Activated gamma-delta T cell treated with anti-CD3 and anti-CD28 coated beads, Interleukin-2, amount 50 U/mL, for 16 hours (primary cell): ENCODE results near the gene USP47.

Source experiments
- DNase-seq: peaks from one replicate; pipeline ENCODE4 v3.0.0-alpha.2; 2020; ENCODE audit warnings: low read depth

USP47 gene

GRCh38 chr11:12001186-12001585 is 159.4 kb downstream of the USP47 start:
- DNase-seq, result no peak

GRCh38 chr11:12003336-12003735 is 161.6 kb downstream of the USP47 start:
- DNase-seq, result no peak

GRCh38 chr11:12003815-12004214 is 162.0 kb downstream of the USP47 start:
- DNase-seq, result no peak

- no peak for DNase-seq
Observed at GRCh38 chr11:12005061-12005460, 163.3 kb downstream of the USP47 start.

- no peak for DNase-seq
Observed at GRCh38 chr11:12005476-12005875, 163.7 kb downstream of the USP47 start.

GRCh38 chr11:12006552-12007229 is 164.9 kb downstream of the USP47 start:
- DNase-seq, result no peak

GRCh38 chr11:12007230-12007593 is 165.4 kb downstream of the USP47 start:
- no peak for DNase-seq

GRCh38 chr11:12007769-12008737 is 166.3 kb downstream of the USP47 start, which contains the start of gene DKK3:
Gene DKK3, minus strand, starts transcription at chr11:12008626. Its CDS starts 44 bp downstream, at chr11:12008582.
- DNase-seq, result no peak
